SU-DHL-6 (cell line): ENCODE measurements around the gene PCIF1.
"Not testable (repeated sequence)": the region's sequence is repeated elsewhere in the genome, so short reads cannot be mapped to it uniquely, and the experiment has no call there.

ENCODE experiments used
- H2AFZ ChIP-seq: fragments of 200-600 bp; sonication (generic); 2 replicates; pipeline ENCODE4 v1.6.1; 2014; ENCODE audit warnings: low read depth, mild to moderate bottlenecking, moderate library complexity, mixed read lengths, antibody characterized with exemption, low read length; ENCODE audit not compliant: severe bottlenecking
- H3F3A ChIP-seq: fragments of 200-600 bp; shearing (Covaris generic); 2 replicates; pipeline ENCODE4 v1.6.0; 2016; ENCODE audit warnings: antibody characterized with exemption, mild to moderate bottlenecking; ENCODE audit not compliant: insufficient read depth
- H3K27ac ChIP-seq: fragments of 200-600 bp; sonication (generic); 2 replicates; pipeline ENCODE4 v1.5.1; 2016; ENCODE audit warnings: low read depth, mild to moderate bottlenecking, low read length, moderate library complexity, mixed read lengths
- H3K27me3 ChIP-seq: fragments of 200-600 bp; sonication (generic), shearing (Covaris generic); 2 replicates; pipeline ENCODE4 v1.6.0; 2014; ENCODE audit warnings: mild to moderate bottlenecking, low read length
- H3K36me3 ChIP-seq: fragments of 200-600 bp; sonication (generic); 2 replicates; pipeline ENCODE4 v1.6.1; 2014; ENCODE audit warnings: mild to moderate bottlenecking, low read length, mixed read lengths
- H3K4me2 ChIP-seq: fragments of 300-600, 200-600 bp; shearing (Covaris generic), sonication (generic); 2 replicates; pipeline ENCODE4 v1.6.0; 2014; ENCODE audit warnings: low read length, low read depth, mild to moderate bottlenecking; ENCODE audit not compliant: poor library complexity, severe bottlenecking
- H3K4me3 ChIP-seq: fragments of 200-600 bp; sonication (generic); 2 replicates; pipeline ENCODE4 v1.5.1; 2014; ENCODE audit warnings: antibody characterized with exemption, low read length, mild to moderate bottlenecking, mixed read lengths; ENCODE audit not compliant: insufficient read depth, poor library complexity, severe bottlenecking
- H3K79me2 ChIP-seq: fragments of 200-600 bp; sonication (generic); 2 replicates; pipeline ENCODE4 v1.6.1; 2014; ENCODE audit warnings: mild to moderate bottlenecking, low read length, moderate library complexity; ENCODE audit not compliant: insufficient read depth
- H3K9ac ChIP-seq: fragments of 200-600 bp; sonication (generic); 2 replicates; pipeline ENCODE4 v1.7.0; 2014; ENCODE audit warnings: mild to moderate bottlenecking, low read length
- H3K9me2 ChIP-seq: fragments of 200-600 bp; sonication (generic); replicated peaks from 2 replicates; pipeline ENCODE4 v1.6.1; 2014; ENCODE audit warnings: low read length; ENCODE audit not compliant: insufficient read depth
- H3K9me3 ChIP-seq: fragments of 200-600 bp; sonication (generic); 2 replicates; pipeline ENCODE4 v1.6.1; 2014; ENCODE audit warnings: low read length, mixed read lengths; ENCODE audit not compliant: insufficient read depth
- H4K20me1 ChIP-seq: fragments of 200-600 bp; sonication (generic); 2 replicates; pipeline ENCODE4 v1.6.1; 2014; ENCODE audit warnings: low read depth, mild to moderate bottlenecking, antibody characterized with exemption, low read length, moderate library complexity, mixed read lengths
- EZH2phosphoT487 ChIP-seq: fragments of 200-600 bp; sonication (generic), shearing (Covaris generic); conservative IDR thresholded peaks from 2 replicates; pipeline ENCODE4 v1.6.1; 2018; ENCODE audit warnings: mild to moderate bottlenecking, antibody characterized with exemption, low read length, moderate library complexity, mixed read lengths
- TF ChIP-seq, protein P1 (sequence below): fragments of 200-600 bp; sonication (generic); IDR thresholded peaks from one replicate; pipeline ENCODE4 v1.5.1; 2017; ENCODE audit warnings: antibody characterized with exemption, mild to moderate bottlenecking, low read length, moderate library complexity; ENCODE audit not compliant: insufficient read depth, poor library complexity, severe bottlenecking

The PCIF1 gene

DNA sequence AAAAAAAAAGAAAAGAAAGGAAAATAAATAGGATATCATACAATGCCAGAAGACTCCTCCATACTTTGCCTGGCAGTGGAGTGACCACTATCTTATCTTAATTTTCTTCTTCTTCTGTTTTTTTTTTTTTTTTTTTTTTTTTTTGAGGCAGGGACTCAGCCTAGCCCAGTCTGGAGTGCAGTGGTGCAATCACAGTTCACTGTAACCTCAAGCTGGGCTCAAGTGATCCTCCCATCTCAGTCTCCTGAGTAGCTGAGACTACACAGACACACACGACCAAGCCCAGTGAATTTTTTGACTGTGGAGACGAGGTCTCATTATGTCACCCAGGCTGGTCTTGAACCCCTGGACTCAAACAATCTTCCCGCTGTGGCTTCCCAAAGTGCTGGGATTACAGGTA, 57.1 kb downstream of the PCIF1 start:
- Histone ChIP-seq H3K27ac (no peak overlapping the region), H3K4me2 (no peak overlapping the region), H3K4me3 (no peak overlapping the region), H3K36me3 (no peaks in the 10 kb centered on the region), H2AFZ (no peak overlapping the region), H3K9ac (no peak overlapping the region), H3F3A (no peaks in the 10 kb centered on the region), H3K9me3 (no peaks in the 10 kb centered on the region), H3K79me2 (no peaks in the 10 kb centered on the region), H3K9me2 (no peaks in the 10 kb centered on the region), H4K20me1 (no peaks in the 10 kb centered on the region), H3K27me3 (no peaks in the 10 kb centered on the region)
- no peak for TF ChIP-seq EZH2phosphoT487
- TF ChIP-seq, protein P1, sequence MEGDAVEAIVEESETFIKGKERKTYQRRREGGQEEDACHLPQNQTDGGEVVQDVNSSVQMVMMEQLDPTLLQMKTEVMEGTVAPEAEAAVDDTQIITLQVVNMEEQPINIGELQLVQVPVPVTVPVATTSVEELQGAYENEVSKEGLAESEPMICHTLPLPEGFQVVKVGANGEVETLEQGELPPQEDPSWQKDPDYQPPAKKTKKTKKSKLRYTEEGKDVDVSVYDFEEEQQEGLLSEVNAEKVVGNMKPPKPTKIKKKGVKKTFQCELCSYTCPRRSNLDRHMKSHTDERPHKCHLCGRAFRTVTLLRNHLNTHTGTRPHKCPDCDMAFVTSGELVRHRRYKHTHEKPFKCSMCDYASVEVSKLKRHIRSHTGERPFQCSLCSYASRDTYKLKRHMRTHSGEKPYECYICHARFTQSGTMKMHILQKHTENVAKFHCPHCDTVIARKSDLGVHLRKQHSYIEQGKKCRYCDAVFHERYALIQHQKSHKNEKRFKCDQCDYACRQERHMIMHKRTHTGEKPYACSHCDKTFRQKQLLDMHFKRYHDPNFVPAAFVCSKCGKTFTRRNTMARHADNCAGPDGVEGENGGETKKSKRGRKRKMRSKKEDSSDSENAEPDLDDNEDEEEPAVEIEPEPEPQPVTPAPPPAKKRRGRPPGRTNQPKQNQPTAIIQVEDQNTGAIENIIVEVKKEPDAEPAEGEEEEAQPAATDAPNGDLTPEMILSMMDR = no peak

DNA sequence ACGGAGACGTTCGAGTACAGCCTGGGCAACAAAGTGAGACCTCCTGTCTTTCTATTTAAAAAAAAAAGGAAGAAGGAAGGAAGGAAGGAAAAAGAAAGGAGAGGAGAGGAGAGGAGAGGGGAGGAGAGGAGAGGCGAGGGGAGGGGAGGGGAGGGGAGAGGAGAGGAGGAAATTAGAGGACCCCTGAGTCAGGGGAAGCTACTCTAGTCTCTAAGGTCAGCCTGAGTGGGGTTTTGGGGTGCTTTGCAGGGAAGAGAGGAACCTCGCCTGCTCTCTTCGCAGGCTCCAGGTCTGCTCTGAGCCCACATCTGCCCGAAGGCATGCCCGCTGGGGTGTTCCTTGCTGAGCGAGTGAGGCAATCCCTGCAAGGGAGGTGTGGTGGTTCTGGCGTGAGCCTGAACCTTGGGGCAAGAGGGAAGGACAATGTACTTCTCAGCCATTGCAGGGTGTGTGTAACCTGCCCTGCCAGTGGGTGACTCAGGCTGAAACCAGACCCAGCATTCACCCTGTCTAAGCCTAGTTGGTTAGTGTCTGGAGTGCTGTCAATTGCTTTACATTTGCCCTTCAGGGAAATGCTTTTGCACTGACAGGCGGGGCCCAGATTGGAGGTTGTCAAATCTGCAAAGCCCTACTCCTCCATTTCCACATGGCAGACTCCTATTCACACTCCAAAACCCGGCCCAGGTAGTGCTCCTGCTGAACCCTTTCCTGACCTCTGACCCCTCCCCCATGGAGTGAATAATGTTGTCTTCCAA, 58.9 kb downstream of the PCIF1 start:
- no peak overlapping the region for H3K27ac ChIP-seq
- no peaks in the 10 kb centered on the region for H3K27me3 ChIP-seq
- no peak overlapping the region for H3K4me2 ChIP-seq
- no peak overlapping the region for H3K9ac ChIP-seq
- TF ChIP-seq EZH2phosphoT487 = no peak
- TF ChIP-seq, protein P1 = no peak
- H3K4me3 ChIP-seq = no peak overlapping the region
- no peaks in the 10 kb centered on the region for H4K20me1 ChIP-seq
- H3K9me2 ChIP-seq = no peaks in the 10 kb centered on the region
- no peak overlapping the region for H2AFZ ChIP-seq
- H3K36me3 ChIP-seq = no peaks in the 10 kb centered on the region
- H3K79me2 ChIP-seq = no peaks in the 10 kb centered on the region
- no peaks in the 10 kb centered on the region for H3F3A ChIP-seq
- H3K9me3 ChIP-seq = no peaks in the 10 kb centered on the region

DNA sequence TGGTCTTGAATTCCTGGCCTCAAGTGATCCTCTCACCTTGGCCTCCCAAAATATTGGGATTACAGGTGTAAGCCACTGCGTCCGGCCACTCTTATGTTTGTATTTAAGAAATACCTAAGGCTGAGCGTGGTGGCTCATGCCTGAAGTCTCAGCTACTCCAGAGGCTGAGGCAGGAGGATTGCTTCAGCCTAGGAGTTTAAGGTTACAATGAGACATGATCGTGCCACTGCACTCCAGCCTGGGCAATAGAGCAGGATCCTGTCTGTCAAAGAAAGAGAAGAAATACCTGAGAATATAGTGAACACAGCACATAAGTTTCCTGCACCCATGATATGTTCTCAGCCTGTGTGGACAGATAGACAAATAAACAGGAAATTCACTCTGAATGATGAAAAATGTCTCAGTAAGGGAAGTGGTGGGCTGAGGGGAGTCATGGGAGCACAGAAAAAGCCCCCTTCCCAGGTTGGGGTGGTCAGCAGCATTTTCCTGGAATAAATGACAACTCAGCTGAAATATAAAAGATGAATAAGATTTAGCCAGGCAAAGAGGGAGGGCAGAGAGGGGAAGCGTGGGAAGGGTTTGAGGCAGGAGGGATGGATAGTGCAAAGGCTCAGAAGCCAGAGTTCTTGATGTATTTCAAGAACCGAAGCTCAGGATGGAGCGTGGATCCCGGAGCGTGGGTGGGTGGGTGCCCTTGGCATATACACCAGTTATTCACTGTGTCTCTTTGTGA, 60.4 kb downstream of the PCIF1 start:
- Histone ChIP-seq H3K27me3 (no peaks in the 10 kb centered on the region), H3K9me3 (no peaks in the 10 kb centered on the region), H3K4me3 (no peak overlapping the region), H3K27ac (no peak overlapping the region), H2AFZ (no peak overlapping the region), H3K4me2 (no peak overlapping the region), H4K20me1 (no peaks in the 10 kb centered on the region), H3K36me3 (no peaks in the 10 kb centered on the region), H3F3A (no peaks in the 10 kb centered on the region), H3K9me2 (no peaks in the 10 kb centered on the region), H3K79me2 (no peaks in the 10 kb centered on the region), H3K9ac (no peak overlapping the region)
- no peak for TF ChIP-seq EZH2phosphoT487
- TF ChIP-seq, protein P1 = no peak

GRCh38 chr20:45995495-45996097, 61.1 kb downstream of the PCIF1 start:
- H3K9me2 ChIP-seq, H3K4me3 ChIP-seq, H3K36me3 ChIP-seq, H3K79me2 ChIP-seq, H4K20me1 ChIP-seq, H3K27me3 ChIP-seq, H3F3A ChIP-seq, H2AFZ ChIP-seq, H3K9ac ChIP-seq, H3K27ac ChIP-seq, H3K9me3 ChIP-seq, H3K4me2 ChIP-seq: not testable (repeated sequence)
